SK-MEL-5 (cell line): ENCODE results near the gene DUSP10. TPM values are rescaled to one million over a fixed set of nuclear protein-coding genes. Genes with fewer than 3 reads are reported as not detected.
A peak's percentile ranks its signal among the peaks of the same experiment; 100 is the strongest.

Experiments
- DNase-seq: peaks from one replicate; pipeline ENCODE4 v3.0.0-alpha.2; 2016; ENCODE audit warnings: low read depth, low spot score
- in situ Hi-C: cut with HindIII; loops from 2 replicates; pipeline ENCODE4 v1.10.0; 2016; ENCODE audit warnings: low sequenced_read_pairs, high pct_unique_total_duplicates, low pct_unique_long_range_greater_than_20kb
- polyA plus RNA-seq, 2 experiments: library from polyadenylated mRNA; depleted of rRNA; stranded (reverse); fragments of >200 nt; gene quantifications; 2 replicates each; pipeline ENCODE4 v1.2.3, GENCODE V29; 2015
- total RNA-seq: library from RNA; depleted of rRNA; stranded (reverse); fragments of >200 nt; shearing (Covaris generic); gene quantifications from 2 replicates; pipeline ENCODE4 v1.2.3, GENCODE V29; 2014; rRNA removed

DUSP10 gene
- total RNA-seq = 90.7 and 101 TPM in 2 replicates
- 75.5 and 84.1 TPM in 2 replicates for polyA plus RNA-seq (2015; cell fraction: cytosol; rRNA removed)
- polyA plus RNA-seq (2015; cell fraction: nucleus; rRNA removed) = 58.0 and 67.2 TPM in 2 replicates

GRCh38 chr1:221741703-221742554 lies at the start of gene DUSP10:
DUSP10 (minus strand) TSS chr1:221742089; CDS start chr1:221739744, 2,345 bp downstream.
- in situ Hi-C loops = no loop called here
- DNase-seq = peak; percentile 99

- in situ Hi-C loops = no loop called here
- DNase-seq = no peak
Observed at GRCh38 chr1:221788466-221788865, 46.6 kb upstream of the DUSP10 start.

DNA sequence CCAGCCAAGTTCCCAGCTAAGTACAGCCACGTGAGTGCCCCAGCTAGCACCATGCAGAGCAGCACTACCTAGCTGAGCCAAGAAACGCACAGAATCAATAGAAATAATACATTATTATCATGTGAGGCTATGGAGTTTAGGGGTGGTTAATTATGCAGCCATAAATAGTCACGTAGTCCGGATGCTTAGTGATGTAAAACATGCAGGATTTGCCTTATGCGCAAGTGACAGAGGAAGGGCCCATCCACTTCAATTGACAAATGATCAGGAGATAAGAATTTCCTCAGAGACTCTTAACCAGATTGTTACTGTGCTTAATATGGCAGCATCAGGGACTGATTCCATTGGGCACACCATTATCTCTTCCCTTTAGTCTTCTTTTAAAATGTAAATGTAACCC lies 44.8 kb upstream of the DUSP10 start:
- no peak for DNase-seq
- in situ Hi-C loops = no loop called here

GRCh38 chr1:221783936-221784335 lies 42.0 kb upstream of the DUSP10 start:
- DNase-seq = no peak

DNA sequence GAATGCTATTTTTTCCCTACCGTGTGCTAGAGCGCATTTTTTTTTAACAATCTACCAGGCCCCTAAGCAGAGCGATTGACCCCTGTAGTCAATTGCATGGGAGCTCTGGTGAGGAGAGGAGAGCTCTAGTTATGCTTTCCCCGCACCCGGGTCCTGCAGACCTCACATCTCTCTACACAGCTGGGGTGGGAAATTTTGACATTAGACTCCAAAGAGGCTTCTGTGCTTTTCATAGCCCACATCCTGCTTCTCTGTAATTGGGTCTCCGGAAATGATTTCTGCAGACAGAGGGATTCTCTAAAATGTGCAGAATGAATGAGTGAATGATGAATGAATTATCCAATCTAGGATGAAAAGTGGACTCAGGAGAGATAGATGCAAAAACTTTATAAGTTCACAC lies 41.5 kb upstream of the DUSP10 start:
- in situ Hi-C loops = no loop called here
- DNase-seq = peak; percentile 7

More at GRCh38 chr1:221783936-221784335, 42.0 kb upstream of the DUSP10 start:
- in situ Hi-C loops = no loop called here

GRCh38 chr1:221782970-221783369 lies 41.1 kb upstream of the DUSP10 start:
- in situ Hi-C loops = no loop called here
- peak; percentile 46 for DNase-seq

- no peak for DNase-seq
- in situ Hi-C loops = no loop called here
Observed at GRCh38 chr1:221782477-221782876, 40.6 kb upstream of the DUSP10 start.

DNA sequence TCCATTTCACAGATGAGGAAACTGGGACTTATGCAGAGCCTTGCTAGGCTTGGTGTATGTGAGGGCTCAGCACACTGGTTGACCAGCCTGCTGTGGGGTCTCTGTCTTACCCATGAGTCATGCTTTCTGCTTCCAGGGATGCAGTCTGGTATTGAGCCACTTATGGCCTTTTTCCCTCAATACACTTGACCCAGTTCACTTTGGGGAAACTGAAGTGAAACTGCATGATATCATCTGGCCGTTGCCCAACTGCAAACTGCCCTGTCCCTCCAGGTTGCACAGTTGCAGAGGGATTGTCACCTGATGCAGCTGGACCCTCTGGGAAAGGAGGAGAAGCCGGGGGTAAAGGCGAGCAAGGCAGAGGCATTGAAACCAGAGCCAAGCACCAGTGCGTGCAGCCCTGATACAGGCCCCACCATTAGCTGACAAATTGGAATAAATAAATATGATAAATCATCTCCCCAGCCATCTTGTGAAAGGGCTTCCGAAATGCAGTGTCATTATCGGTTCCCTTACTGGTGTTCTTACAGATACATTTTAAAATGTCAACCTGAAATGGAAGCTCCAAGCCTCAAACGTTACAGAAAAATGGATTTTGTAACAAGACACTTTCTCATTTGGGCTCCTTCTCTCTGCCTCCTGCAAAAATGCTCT lies 39.3 kb upstream of the DUSP10 start:
- in situ Hi-C loops = no loop called here
- DNase-seq = no peak

GRCh38 chr1:221780175-221780574 lies 38.3 kb upstream of the DUSP10 start:
- DNase-seq = no peak
- in situ Hi-C loops = no loop called here

DNA sequence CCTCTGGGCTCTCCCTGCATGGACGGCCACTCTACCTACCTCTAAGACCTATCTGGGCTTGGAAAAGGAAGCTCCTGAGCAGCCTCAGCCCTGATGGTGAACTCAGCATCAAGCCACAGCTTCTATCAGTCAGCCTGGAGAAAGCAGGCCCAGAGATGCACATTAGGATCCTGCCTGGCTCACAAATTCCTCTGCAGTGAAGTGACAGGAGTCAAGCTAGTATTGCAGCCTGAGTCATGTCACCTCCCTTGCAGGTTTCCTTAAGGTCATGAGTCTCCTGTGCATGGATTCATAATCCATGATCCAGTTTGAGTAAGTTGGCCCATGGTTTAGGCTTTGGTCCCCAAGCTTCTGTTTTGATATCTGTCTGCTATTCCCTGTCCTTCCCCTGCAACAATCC lies 37.9 kb upstream of the DUSP10 start:
- in situ Hi-C loops = no loop called here
- no peak for DNase-seq

- in situ Hi-C loops = no loop called here
- DNase-seq = no peak
Observed at GRCh38 chr1:221778535-221779142, 36.8 kb upstream of the DUSP10 start.

GRCh38 chr1:221778125-221778524 lies 36.2 kb upstream of the DUSP10 start:
- DNase-seq = no peak
- in situ Hi-C loops = no loop called here

DNA sequence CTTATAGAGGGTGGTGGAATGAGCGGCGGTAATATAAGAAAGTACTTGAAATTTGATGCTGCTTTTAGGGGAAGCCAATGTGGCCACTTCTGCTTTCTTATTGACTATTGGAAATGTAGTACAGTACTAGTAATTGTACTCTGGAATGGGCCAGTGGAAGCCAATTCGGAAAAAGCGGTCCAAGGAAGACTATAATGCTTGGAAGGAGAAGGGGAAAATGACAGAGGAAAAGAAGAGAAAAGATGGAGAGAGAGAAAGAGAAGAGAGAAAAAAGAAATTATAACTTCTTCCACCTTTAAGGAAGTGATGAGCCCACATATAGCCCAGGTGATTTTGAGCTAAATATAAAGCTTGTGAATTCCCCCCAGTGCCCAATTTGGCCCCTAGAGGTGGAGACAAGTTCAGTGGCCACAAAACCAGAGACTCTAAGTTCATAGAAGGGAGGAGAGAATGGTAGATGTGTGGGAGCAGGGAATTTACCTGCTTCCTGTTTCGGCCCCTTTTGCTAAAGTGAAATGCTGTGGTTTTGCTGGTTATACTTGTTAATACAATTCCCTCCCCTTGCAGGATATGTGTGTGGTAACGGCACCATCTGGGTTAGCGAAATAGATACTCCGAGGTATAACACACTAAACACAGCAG lies 35.7 kb upstream of the DUSP10 start:
- in situ Hi-C loops = no loop called here
- DNase-seq = no peak

- peak; percentile 38 for DNase-seq
- in situ Hi-C loops = no loop called here
Observed at GRCh38 chr1:221776495-221777301, 34.8 kb upstream of the DUSP10 start.

DNA sequence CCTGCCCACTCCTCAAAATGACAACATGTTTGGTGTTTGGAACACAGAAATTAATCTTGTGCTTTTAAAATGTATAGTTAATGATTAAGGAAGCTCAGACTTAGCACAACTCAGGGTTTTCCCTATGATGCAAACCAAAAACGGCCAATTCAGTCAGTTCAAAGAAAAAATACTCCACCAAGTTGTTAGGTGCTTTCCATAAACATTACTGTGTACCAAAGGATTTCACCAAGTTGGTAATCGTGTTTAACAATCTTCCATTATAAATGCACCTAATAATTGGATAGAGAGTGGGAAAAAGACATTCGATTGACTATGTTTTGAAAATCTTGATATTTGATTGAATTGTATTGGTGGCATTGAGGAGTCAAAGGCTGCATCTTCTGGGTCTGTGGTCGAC lies 33.3 kb upstream of the DUSP10 start:
- in situ Hi-C loops = no loop called here
- no peak for DNase-seq

- no peak for DNase-seq
- in situ Hi-C loops = no loop called here
Observed at GRCh38 chr1:221774054-221774842, 32.4 kb upstream of the DUSP10 start.
